Measurements from ENCODE around the gene MACROD2. TPM values are rescaled to one million over a fixed set of nuclear protein-coding genes. Genes with fewer than 3 reads are reported as not detected.

Gene MACROD2
- total and polyA plus RNA-seq, 2 of the 4 experiments (the other 2 are of a cell fraction) = not detected

GRCh38 chr20:14223806-14224205 is 228.5 kb downstream of the MACROD2 start:
- Histone ChIP-seq H3K9me1 (ENCODE audit: insufficient read depth, low read length) (no peaks in the 10 kb centered on the region), H2BK15ac (ENCODE audit: low read depth, low read length) (no peak overlapping the region), H2AK9ac (replicated peaks; ENCODE audit: low read depth, low read length, poor library complexity) (no peak overlapping the region), H3K4me3 (ENCODE audit: insufficient read depth, low read depth, low read length) (no peak overlapping the region), H3K4ac (ENCODE audit: low read depth, low read length) (no peak overlapping the region), H3K27ac (ENCODE audit: insufficient read depth, low read length) (no peak overlapping the region), H3K9me3 (ENCODE audit: control insufficient read depth, insufficient read depth, low read length) (no peaks in the 10 kb centered on the region; the same call in 1 of the 2 replicates), H2BK5ac (ENCODE audit: low read depth, low read length, poor library complexity, severe bottlenecking) (no peak overlapping the region), H3K4me2 (ENCODE audit: low read depth, low read length) (no peak overlapping the region), H3K4me1 (ENCODE audit: control insufficient read depth, insufficient read depth, low read length) (no peaks in the 10 kb centered on the region), H3K18ac (ENCODE audit: low read depth, low read length) (no peak overlapping the region), H2AK5ac (ENCODE audit: low read depth, low read length) (no peak overlapping the region), H2BK120ac (ENCODE audit: low read depth, low read length) (no peak overlapping the region), H3K23ac (ENCODE audit: low read depth, low read length) (no peak overlapping the region), H3K14ac (replicated peaks; ENCODE audit: low read depth, low read length) (no peak overlapping the region), H4K8ac (ENCODE audit: low read depth in 2 of 2, low read length in 2 of 2) (no peak overlapping the region), H4K20me1 (ENCODE audit: insufficient read depth, low read length) (no peaks in the 10 kb centered on the region), H2BK20ac (ENCODE audit: low read depth, low read length) (no peak overlapping the region), H3K9ac (ENCODE audit: low read depth, low read length) (no peak overlapping the region), H4K91ac (ENCODE audit: insufficient read depth, low read depth, low read length) (no peak overlapping the region), H3K36me3 (ENCODE audit: control insufficient read depth, insufficient read depth, low read length) (no peaks in the 10 kb centered on the region), H3K27me3 (ENCODE audit: control insufficient read depth, insufficient read depth, low read length) (no peaks in the 10 kb centered on the region), H3K56ac (ENCODE audit: extremely low read depth, insufficient read depth, low read length) (no peak overlapping the region), H2AFZ (replicated peaks; ENCODE audit: low read length, poor library complexity) (no peak overlapping the region), H3K79me1 (ENCODE audit: low read depth in 1 of 2, low read length in 2 of 2) (no peaks in the 10 kb centered on the region), H4K5ac (ENCODE audit: low read depth, low read length) (no peak overlapping the region)
- WGBS, 2 experiments (ENCODE audit: extremely low coverage in 2 of 2, insufficient read length in 1 of 2) = no CpG with 5 or more reads among the region's 3 CpGs
- intact Hi-C loops (cut with micrococcal nuclease) = no loop called here
- ChIA-PET CTCF (no interaction called here), POLR2A (ENCODE audit: unreplicated experiment) (no interaction called here)
- in situ Hi-C loops (cut with MboI; ENCODE audit: low sequenced_read_pairs) = no loop called here
- TF ChIP-seq CEBPB (IDR thresholded peaks at IDR 0.05; ENCODE audit: low read depth, low read length) (no peak), RFX5 (IDR thresholded peaks at IDR 0.05; ENCODE audit: low read depth, low read length) (no peak), FOS (IDR thresholded peaks at IDR 0.05; ENCODE audit: low read depth, low read length) (no peak), USF2 (IDR thresholded peaks at IDR 0.05; ENCODE audit: low read depth, low read length) (no peak), SMC3 (IDR thresholded peaks at IDR 0.05; ENCODE audit: low read depth, low read length) (no peak), ELK1 (IDR thresholded peaks at IDR 0.05; ENCODE audit: borderline replicate concordance, low read depth, low read length) (no peak), POLR2A (IDR thresholded peaks at IDR 0.05; ENCODE audit: low read depth, low read length) (no peak), RCOR1 (IDR thresholded peaks at IDR 0.05; ENCODE audit: insufficient replicate concordance, low read length) (no peak), NFE2L2 (IDR thresholded peaks at IDR 0.05; ENCODE audit: low read depth, low read length) (no peak), MAFK (IDR thresholded peaks at IDR 0.05; ENCODE audit: low read depth, low read length) (no peak), RAD21 (IDR thresholded peaks at IDR 0.05; ENCODE audit: low read length) (no peak), MXI1 (IDR thresholded peaks at IDR 0.05; ENCODE audit: borderline replicate concordance, low read depth, low read length) (no peak), CTCF (conservative IDR thresholded peaks at IDR 0.05; ENCODE audit: low read depth, low read length) (no peak), CHD1 (IDR thresholded peaks at IDR 0.05; ENCODE audit: low read depth, low read length) (no peak), BHLHE40 (IDR thresholded peaks at IDR 0.05; ENCODE audit: low read depth, low read length) (no peak), MAZ (IDR thresholded peaks at IDR 0.05; ENCODE audit: borderline replicate concordance, low read depth, low read length) (no peak)
- ATAC-seq (ENCODE audit: low read depth) (no peak), DNase-seq (no peak)
- no TSS peak for BruUV-seq (replicated peaks)
- dilution Hi-C loops (cut with HindIII; ENCODE audit: low sequenced_read_pairs, unreplicated experiment) = no loop called here

Measured in IMR-90 (cell line).